ENCODE measurements around the gene NAALADL2.
"Not testable (repeated sequence)": the region's sequence is repeated elsewhere in the genome, so short reads cannot be mapped to it uniquely, and the experiment has no call there.

The NAALADL2 gene

DNA sequence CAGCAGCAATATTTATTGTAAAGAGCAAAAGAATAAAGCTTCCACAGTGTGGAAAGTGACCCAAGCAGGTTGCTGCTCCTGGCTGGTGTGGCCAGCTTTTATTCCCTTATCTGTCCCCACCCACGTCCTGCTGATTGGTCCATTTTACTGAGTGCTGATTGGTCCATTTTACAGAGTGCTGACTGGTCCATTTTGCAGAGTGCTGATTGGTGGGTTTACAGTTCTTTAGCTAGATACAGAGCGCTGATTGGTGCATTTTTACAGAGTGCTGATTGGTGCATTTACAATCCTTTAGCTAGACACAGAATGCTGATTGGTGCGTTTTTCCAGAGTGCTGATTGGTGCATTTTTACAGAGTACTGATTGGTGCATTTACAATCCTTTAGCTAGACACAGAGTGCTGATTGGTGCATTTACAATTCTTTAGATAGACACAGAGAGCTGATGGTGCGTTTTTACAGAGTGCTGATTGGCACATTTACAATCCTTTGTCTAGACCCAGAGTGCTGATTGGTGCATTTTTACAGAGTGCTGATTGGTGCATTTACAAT lies 601.8 kb downstream of the NAALADL2 start:
- not testable (repeated sequence) for H3K4me3 ChIP-seq (ENCODE audit: low read depth, low read length)

DNA sequence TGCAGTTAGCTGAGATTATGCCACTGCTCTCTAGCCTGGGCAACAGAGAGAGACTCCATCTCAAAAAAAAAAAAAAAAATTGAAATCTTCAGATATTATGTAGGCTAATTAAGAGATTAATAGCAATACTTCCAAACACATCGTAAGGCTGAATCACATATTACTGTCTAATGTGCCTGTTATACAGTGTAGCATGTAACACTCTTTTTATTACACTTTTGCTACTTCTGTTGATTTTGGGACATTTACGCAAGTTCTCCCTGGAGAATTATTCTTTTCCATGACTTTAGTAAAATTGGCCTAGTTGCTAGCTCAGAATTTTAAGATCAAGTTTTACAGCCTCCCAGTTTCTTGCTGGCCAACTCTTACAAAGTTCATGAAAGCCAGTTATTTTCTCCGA lies 605.2 kb downstream of the NAALADL2 start:
- no peak overlapping the region for H3K4me3 ChIP-seq (ENCODE audit: low read depth, low read length)

DNA sequence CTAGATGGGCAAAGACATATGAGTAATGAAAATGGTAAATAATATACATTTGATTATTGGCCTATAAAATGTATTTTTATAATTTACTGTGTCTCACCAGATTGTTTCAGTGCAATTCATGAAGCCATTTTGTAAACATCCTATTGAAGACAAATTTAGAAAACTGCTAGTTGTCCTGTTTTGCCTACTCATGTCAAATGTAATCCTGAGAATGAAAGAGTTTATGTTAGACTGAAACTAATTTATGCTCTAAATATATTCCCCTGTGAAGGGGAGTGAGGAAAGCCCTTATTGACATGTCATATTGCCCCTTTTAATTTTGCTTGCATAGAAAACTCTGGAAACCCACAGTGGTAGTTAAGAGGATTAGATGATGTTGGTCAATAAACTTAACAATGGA lies 610.0 kb downstream of the NAALADL2 start:
- H3K4me3 ChIP-seq (ENCODE audit: low read depth, low read length): no peak overlapping the region

DNA sequence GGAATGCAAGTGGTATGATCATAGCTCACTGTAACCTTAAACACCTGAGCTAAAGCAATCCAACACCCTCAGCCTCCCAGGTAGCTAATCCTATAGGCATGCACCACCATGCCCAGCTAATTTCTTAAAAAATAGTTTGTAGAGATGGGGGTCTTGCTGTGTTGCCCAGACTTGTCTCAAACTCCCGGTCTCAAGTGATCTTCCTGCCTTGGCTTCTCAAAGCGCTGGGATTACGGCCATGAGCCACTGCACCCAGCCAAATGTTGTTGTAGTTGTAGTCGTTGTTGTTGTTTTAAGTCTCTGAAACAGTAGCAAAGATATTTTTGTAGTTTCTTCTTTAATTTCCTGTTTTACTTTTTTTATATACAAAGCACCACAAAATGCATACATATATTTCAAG lies 616.6 kb downstream of the NAALADL2 start:
- H3K4me3 ChIP-seq (ENCODE audit: low read depth, low read length): no peak overlapping the region

DNA sequence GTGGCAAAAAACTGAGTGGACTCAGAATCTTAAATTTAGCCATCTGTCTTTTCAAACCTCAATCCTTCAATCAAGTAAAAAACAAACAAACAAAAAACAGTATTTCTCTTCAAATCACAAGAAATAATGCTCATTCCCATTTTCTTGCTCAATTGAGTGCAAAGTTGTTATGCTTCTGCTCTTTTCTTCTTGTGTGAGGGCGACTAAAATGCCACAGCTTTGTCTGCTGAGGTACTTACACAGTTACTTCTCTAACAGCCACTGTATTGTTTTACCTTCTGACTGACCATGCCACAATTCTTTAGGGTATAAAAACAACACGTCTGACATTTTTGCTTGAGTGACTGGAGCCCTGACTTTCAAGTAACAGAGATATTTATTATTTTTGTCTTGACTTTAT lies 617.4 kb downstream of the NAALADL2 start:
- no peak overlapping the region for H3K4me3 ChIP-seq (ENCODE audit: low read depth, low read length)

DNA sequence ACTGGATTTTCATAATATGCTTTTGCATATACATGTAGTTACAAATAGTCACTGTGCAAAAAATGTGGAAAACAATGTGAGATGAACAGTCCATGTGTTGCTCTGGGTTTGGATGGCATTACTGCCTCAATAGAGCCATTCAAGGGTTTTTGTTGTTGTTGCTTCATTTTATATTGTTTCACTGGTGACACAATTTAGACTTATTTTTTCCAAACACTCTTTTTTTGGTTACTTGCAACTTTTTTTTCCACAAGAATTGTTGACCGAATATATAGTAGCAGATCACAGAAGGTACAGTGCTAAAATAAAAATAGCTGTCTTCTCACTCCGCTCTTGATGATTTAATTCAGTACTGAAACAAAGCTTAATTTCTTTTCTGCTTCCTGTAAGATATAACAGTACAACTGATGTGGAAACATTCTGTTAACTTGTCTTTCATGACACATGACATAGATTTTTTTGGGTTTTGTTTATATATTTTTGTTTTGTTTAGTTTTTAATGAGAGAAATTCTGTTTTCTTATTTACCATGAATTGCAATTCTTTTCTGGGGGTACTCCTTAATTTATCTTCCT lies 618.6 kb downstream of the NAALADL2 start:
- no peak overlapping the region for H3K4me3 ChIP-seq (ENCODE audit: low read depth, low read length)

DNA sequence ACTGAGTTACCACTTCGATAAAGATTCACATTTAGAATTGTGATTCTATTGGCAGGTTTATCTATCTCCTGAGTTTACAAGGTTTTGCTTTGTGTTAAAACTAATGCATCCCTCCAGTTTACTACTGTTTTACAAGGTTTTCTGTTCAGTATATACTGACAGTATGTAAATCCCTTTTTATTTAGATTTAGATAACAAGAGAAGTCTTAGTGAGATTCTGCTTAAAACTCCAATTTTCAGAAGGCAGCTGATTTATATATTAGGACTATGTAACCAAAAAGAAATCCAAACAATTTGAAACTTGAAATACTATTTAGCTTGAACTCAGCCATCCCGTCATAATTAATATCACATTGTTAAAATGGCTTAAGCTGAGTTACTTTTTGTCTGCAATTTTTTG lies 619.2 kb downstream of the NAALADL2 start:
- H3K4me3 ChIP-seq (ENCODE audit: low read depth, low read length): no peak overlapping the region

GRCh38 chr3:175479175-175479574 lies 620.0 kb downstream of the NAALADL2 start:
- H3K4me3 ChIP-seq (ENCODE audit: low read depth, low read length): no peak overlapping the region

- H3K4me3 ChIP-seq (ENCODE audit: low read depth, low read length): no peak overlapping the region
These were observed 620.7 kb downstream of the NAALADL2 start for GRCh38 chr3:175479800-175480199.

- H3K4me3 ChIP-seq (ENCODE audit: low read depth, low read length): no peak overlapping the region
These were observed 625.5 kb downstream of the NAALADL2 start for GRCh38 chr3:175484666-175485065.

- H3K4me3 ChIP-seq (ENCODE audit: low read depth, low read length): no peak overlapping the region
These were observed 626.3 kb downstream of the NAALADL2 start for GRCh38 chr3:175485436-175485835.

DNA sequence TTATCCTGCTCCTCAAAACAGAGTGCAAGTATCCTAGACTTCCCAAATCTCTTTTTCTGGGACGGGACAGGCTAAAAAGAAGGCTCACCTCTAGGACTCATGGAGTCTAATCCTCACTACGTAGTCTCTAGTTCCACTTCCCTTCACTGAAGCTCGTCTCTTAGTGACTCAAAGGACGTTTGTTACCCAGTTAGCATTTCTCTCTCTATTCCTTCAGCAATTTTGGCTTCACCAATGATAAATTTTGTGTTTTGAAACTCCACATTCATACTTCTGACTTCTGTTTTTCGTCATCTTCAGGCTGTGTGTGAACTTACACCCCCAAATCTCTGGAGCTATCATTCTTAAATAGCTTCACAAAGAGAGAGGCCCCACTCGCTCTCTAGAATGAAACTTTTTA lies 627.1 kb downstream of the NAALADL2 start:
- no peak overlapping the region for H3K4me3 ChIP-seq (ENCODE audit: low read depth, low read length)

DNA sequence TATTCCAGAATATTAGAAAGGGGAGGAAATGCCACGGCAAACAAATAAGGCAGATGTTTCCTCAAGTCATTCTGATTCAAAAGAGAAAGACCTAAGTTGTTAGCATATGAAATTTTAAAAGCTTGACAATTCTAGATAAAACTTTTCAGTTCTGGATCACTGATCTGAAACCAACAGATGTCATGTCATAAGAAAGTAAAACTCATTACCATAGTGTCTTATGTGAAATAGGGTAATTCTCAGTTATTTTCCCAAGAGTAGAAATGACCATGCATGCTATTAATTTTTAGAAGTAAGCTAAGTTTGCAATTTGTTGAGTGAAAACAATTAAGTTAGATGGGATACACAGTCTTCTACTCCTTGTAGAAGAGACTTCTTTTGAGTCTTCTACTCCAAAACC lies 630.3 kb downstream of the NAALADL2 start:
- no peak overlapping the region for H3K4me3 ChIP-seq (ENCODE audit: low read depth, low read length)

DNA sequence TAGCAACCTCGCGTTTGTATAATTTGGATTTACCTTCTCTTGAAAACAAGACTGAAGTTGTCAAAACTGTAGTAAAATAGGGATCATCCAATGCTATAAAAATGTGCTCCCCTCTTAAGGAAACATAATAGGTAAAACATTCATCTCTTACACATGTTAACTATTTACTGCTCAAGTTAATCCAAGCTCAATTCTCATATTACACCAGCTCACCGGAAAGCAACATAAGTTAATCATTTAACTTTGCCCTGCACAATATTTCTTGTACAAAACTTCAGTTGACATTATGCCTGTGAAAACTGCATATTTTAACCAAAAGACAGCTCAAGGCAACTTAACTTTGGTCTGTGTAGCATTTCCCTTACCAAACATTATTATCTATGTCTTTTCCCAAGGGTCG lies 634.2 kb downstream of the NAALADL2 start:
- no peak overlapping the region for H3K4me3 ChIP-seq (ENCODE audit: low read depth, low read length)

- no peak overlapping the region for H3K4me3 ChIP-seq (ENCODE audit: low read depth, low read length)
These were observed 636.2 kb downstream of the NAALADL2 start for GRCh38 chr3:175495331-175495730.

DNA sequence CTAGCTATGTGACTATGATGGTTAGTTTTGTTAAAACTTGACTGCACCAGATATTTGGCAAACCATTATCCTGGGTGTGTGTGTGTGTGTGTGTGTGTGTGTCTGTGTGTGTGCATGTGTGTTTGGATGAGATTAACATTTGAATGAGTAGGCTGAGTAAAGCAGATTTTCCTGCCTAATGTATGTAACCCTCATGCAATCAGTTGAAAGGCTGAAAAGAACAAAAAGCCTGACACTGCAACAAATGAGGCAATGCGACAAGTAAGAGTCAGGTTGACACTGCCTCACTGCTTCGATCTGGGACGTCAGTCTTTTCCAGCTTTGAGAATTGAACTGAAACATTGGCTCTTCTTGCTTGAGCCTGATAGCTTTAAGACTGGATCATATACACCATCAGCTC lies 643.0 kb downstream of the NAALADL2 start:
- H3K4me3 ChIP-seq (ENCODE audit: low read depth, low read length): no peak overlapping the region

- H3K4me3 ChIP-seq (ENCODE audit: low read depth, low read length): no peak overlapping the region
These were observed 652.2 kb downstream of the NAALADL2 start for GRCh38 chr3:175511219-175511785.

DNA sequence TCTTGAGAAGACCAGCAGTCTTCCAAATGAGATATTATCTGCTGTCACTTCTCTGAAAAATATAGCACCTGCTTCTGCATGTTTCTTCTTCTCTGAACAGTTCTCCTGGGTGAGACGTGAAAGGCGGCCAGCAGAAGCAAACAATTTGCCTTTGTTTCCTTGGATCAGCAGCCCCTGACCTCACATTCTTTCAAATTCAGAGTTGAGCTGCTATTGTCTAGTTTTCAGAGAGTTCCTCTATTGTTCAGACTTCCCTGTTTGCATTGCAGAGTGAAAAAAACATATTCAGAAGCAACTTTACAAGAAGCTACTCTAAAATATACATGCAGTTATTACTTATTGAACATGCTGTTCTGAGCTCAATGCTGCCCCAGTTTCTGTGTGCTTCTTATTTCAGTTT lies 653.6 kb downstream of the NAALADL2 start:
- H3K4me3 ChIP-seq (ENCODE audit: low read depth, low read length): no peak overlapping the region

- no peak overlapping the region for H3K4me3 ChIP-seq (ENCODE audit: low read depth, low read length)
These were observed 659.3 kb downstream of the NAALADL2 start for GRCh38 chr3:175518459-175518858.

- H3K4me3 ChIP-seq (ENCODE audit: low read depth, low read length): no peak overlapping the region
These were observed 662.3 kb downstream of the NAALADL2 start for GRCh38 chr3:175521406-175521805.

DNA sequence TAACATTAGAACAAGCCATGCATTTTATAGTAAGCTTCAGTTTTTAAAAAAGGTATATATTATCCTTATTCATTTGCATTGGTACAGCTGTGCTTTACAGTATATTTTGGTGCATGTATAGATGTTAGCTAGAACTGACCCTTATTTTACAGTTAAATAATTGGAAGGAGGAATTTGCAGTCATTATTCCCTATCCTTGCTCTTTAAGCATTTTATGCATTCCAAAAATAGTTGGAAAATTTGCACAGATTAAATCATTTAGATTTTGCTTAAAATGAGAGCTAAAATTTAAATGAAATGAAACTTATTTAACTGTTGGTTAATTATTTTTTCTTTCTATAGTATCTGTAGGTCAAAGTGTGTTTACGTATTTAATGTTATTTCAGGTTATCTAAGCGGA lies 667.1 kb downstream of the NAALADL2 start:
- H3K4me3 ChIP-seq (ENCODE audit: low read depth, low read length): no peak overlapping the region

- H3K4me3 ChIP-seq (ENCODE audit: low read depth, low read length): no peak overlapping the region
These were observed 667.6 kb downstream of the NAALADL2 start for GRCh38 chr3:175526609-175527280.

Data from iPS-11a (cell line).